Common myeloid progenitor, CD34-positive (primary cell): ENCODE results near the gene CYP27A1.

Experiments
- CTCF ChIA-PET: fragments of 350-600 bp; sonication (Branson Sonifier 250); formaldehyde crosslinking; loops from one replicate; lab custom pipeline; 2021; ENCODE audit warnings: antibody characterized with exemption; lab: Charles Lee
- POLR2A ChIA-PET: fragments of 350-600 bp; sonication (Branson Sonifier 250); formaldehyde crosslinking; loops from one replicate; lab custom pipeline; 2021; ENCODE audit warnings: antibody characterized with exemption; lab: Charles Lee
- DNase-seq, 3 donors: peaks; one replicate each; pipeline versions ENCODE4 v3.0.0 to v3.0.0-alpha.2; 2013
- H3K27ac ChIP-seq, 2 experiments: 1 replicate in 1 of 2; 2 replicates in 1 of 2; pipeline ENCODE4 v1.7.0; 2013; ENCODE audit warnings: inconsistent platforms in 2 of 2, low read length in 2 of 2, mild to moderate bottlenecking in 2 of 2, low read depth in 1 of 2, moderate library complexity in 1 of 2; ENCODE audit not compliant: severe bottlenecking in 2 of 2, insufficient read depth in 1 of 2, poor library complexity in 1 of 2
- H3K27me3 ChIP-seq, 5 experiments: replicated peaks in 2 of 5; 1 replicate in 3 of 5; 2 replicates in 2 of 5; pipeline versions ENCODE4 v1.6.1 to v1.7.0; 2013; ENCODE audit warnings: low read length in 4 of 5, mild to moderate bottlenecking in 2 of 5, moderate library complexity in 2 of 5, inconsistent platforms in 1 of 5; ENCODE audit not compliant: insufficient read depth in 5 of 5, control insufficient read depth in 4 of 5
- H3K36me3 ChIP-seq, 4 experiments: 1 replicate in 2 of 4; 2 replicates in 2 of 4; pipeline versions ENCODE4 v1.6.1 to v1.7.0; 2013; ENCODE audit warnings: low read length in 3 of 4, control low read depth in 1 of 4, mild to moderate bottlenecking in 1 of 4; ENCODE audit not compliant: control insufficient read depth in 4 of 4, insufficient read depth in 4 of 4
- H3K4me1 ChIP-seq, 4 experiments: 1 replicate in 3 of 4; 2 replicates in 1 of 4; pipeline versions ENCODE4 v1.6.1 to v1.7.1; 2013; ENCODE audit warnings: low read length in 3 of 4, mild to moderate bottlenecking in 3 of 4, control low read depth in 1 of 4, inconsistent platforms in 1 of 4, moderate library complexity in 1 of 4; ENCODE audit not compliant: control insufficient read depth in 4 of 4, insufficient read depth in 4 of 4; ENCODE audit errors: control extremely low read depth in 1 of 4
- H3K4me3 ChIP-seq, 7 experiments: 1 replicate in 4 of 7; 2 replicates in 3 of 7; pipeline versions ENCODE4 v1.5.1 to v1.7.0; 2013; ENCODE audit warnings: mild to moderate bottlenecking in 7 of 7, low read length in 6 of 7, moderate library complexity in 6 of 7, inconsistent platforms in 2 of 7, low read depth in 2 of 7, control low read depth in 1 of 7; ENCODE audit not compliant: insufficient read depth in 4 of 7, control insufficient read depth in 1 of 7; ENCODE audit errors: extremely low read depth in 1 of 7
- H3K9me3 ChIP-seq, 5 experiments: 1 replicate in 4 of 5; 2 replicates in 1 of 5; pipeline versions ENCODE4 v1.6.1 to v1.7.1; 2013; ENCODE audit warnings: low read length in 4 of 5, mild to moderate bottlenecking in 2 of 5, inconsistent platforms in 1 of 5, low read depth in 1 of 5, moderate library complexity in 1 of 5; ENCODE audit not compliant: control insufficient read depth in 4 of 5, insufficient read depth in 2 of 5; ENCODE audit errors: control extremely low read depth in 1 of 5
- WGBS: methylation state at CpG from one replicate; pipeline ENCODE4 v1.1.5; 2013; ENCODE audit not compliant: insufficient coverage; 5-methylcytosine and 5-hydroxymethylcytosine counted together

CYP27A1 gene

GRCh38 chr2:218783688-218784087 is 1.7 kb downstream of the CYP27A1 start:
- CTCF ChIA-PET = no interaction called here
- 85% methylated on average over 4 of the region's 4 CpGs for WGBS

GRCh38 chr2:218785103-218785502 is 3.2 kb downstream of the CYP27A1 start:
- no peaks in the 10 kb centered on the region for H3K36me3 ChIP-seq
- POLR2A ChIA-PET = no interaction called here
- peaks cover 4 to 14% (median 9%) of the 10 kb centered on the region in 4 experiments for H3K4me1 ChIP-seq
- H3K4me3 ChIP-seq = no peak overlapping the region
- peaks cover 0 to 4% (median 0%) of the 10 kb centered on the region in 5 experiments for H3K9me3 ChIP-seq
- H3K27ac ChIP-seq = no peak overlapping the region
- CTCF ChIA-PET = no interaction called here
- DNase-seq = no peak
- H3K27me3 ChIP-seq = peaks cover 18 to 60% (median 33%) of the 10 kb centered on the region in 5 experiments
- 25% methylated on average over 1 of the region's 1 CpG for WGBS

More at GRCh38 chr2:218783688-218784087, 1.7 kb downstream of the CYP27A1 start:
- peaks cover 0 to 4% (median 0%) of the 10 kb centered on the region in 5 experiments for H3K9me3 ChIP-seq
- no peak for DNase-seq
- POLR2A ChIA-PET = no interaction called here
- H3K4me1 ChIP-seq = peaks cover 4 to 14% (median 9%) of the 10 kb centered on the region in 4 experiments
- no peak overlapping the region for H3K27ac ChIP-seq
- peaks cover 21 to 72% (median 36%) of the 10 kb centered on the region in 5 experiments for H3K27me3 ChIP-seq
- no peaks in the 10 kb centered on the region for H3K36me3 ChIP-seq
- no peak overlapping the region for H3K4me3 ChIP-seq

GRCh38 chr2:218786133-218786532 is 4.2 kb downstream of the CYP27A1 start:
- ChIA-PET CTCF (interaction anchor here (1.4 kb wide), 1 partner anchor 18 kb away, joined by 3 read pairs; no protein-coding TSS in a partner anchor), POLR2A (no interaction called here)
- Histone ChIP-seq H3K4me3 (no peak overlapping the region), H3K4me1 (peaks cover 3 to 12% (median 9%) of the 10 kb centered on the region in 4 experiments), H3K27ac (no peak overlapping the region), H3K9me3 (peaks cover 0 to 4% (median 0%) of the 10 kb centered on the region in 5 experiments), H3K27me3 (peaks cover 15 to 51% (median 29%) of the 10 kb centered on the region in 5 experiments), H3K36me3 (no peaks in the 10 kb centered on the region)
- no peak for DNase-seq
- 100% methylated on average over 1 of the region's 3 CpGs for WGBS

- 100% methylated on average over 2 of the region's 2 CpGs for WGBS
- ChIA-PET CTCF (no interaction called here), POLR2A (no interaction called here)
- Histone ChIP-seq H3K4me3 (no peak overlapping the region), H3K4me1 (no peaks in the 10 kb centered on the region), H3K9me3 (peaks cover 0 to 4% (median 0%) of the 10 kb centered on the region in 5 experiments), H3K27me3 (peaks cover 5 to 26% (median 16%) of the 10 kb centered on the region in 5 experiments), H3K36me3 (no peaks in the 10 kb centered on the region), H3K27ac (no peak overlapping the region)
- no peak for DNase-seq
These were observed 6.7 kb downstream of the CYP27A1 start for GRCh38 chr2:218788529-218789255.

- no CpG with 5 or more reads among the region's 1 CpG for WGBS
- POLR2A ChIA-PET = no interaction called here
These were observed 10.5 kb downstream of the CYP27A1 start for GRCh38 chr2:218792433-218792832.

GRCh38 chr2:218796691-218797090 is 14.7 kb downstream of the CYP27A1 start:
- H3K9me3 ChIP-seq = peaks cover 0 to 2% (median 0%) of the 10 kb centered on the region in 5 experiments
- ChIA-PET CTCF (no interaction called here), POLR2A (no interaction called here)
- no peaks in the 10 kb centered on the region for H3K36me3 ChIP-seq
- no peak overlapping the region for H3K4me3 ChIP-seq
- WGBS = 100% methylated on average over 1 of the region's 4 CpGs
- DNase-seq = no peak
- peaks cover 6 to 20% (median 11%) of the 10 kb centered on the region in 5 experiments for H3K27me3 ChIP-seq
- no peaks in the 10 kb centered on the region for H3K4me1 ChIP-seq
- H3K27ac ChIP-seq = no peak overlapping the region

More at GRCh38 chr2:218792433-218792832, 10.5 kb downstream of the CYP27A1 start:
- no peak overlapping the region for H3K4me3 ChIP-seq
- CTCF ChIA-PET = interaction anchor here (1.2 kb wide), 1 partner anchor 25 kb away, joined by 4 read pairs; no protein-coding TSS in a partner anchor
- no peaks in the 10 kb centered on the region for H3K4me1 ChIP-seq
- H3K27me3 ChIP-seq = peaks cover 0 to 10% (median 0%) of the 10 kb centered on the region in 5 experiments
- no peaks in the 10 kb centered on the region for H3K36me3 ChIP-seq
- no peak for DNase-seq
- peaks cover 0 to 6% (median 0%) of the 10 kb centered on the region in 5 experiments for H3K9me3 ChIP-seq
- no peak overlapping the region for H3K27ac ChIP-seq
